MG63 (cell line): Measurements from ENCODE around the gene ADAT2. TPM values are rescaled to one million over a fixed set of nuclear protein-coding genes. Genes with fewer than 3 reads are reported as not detected.

Experiments used
- DNase-seq: peaks from one replicate; pipeline ENCODE4 v3.0.0-alpha.2; 2020
- H3K27me3 ChIP-seq: fragments of 250-450 bp; sonication (Bioruptor Pico); 2 replicates; pipeline ENCODE4 v1.5.1; 2020; ENCODE audit warnings: mild to moderate bottlenecking, moderate library complexity
- H3K36me3 ChIP-seq: fragments of 250-450 bp; sonication (Bioruptor Pico); 2 replicates; pipeline ENCODE4 v1.5.1; 2020; ENCODE audit warnings: mild to moderate bottlenecking, moderate library complexity
- H3K4me3 ChIP-seq: fragments of 250-450 bp; sonication (Bioruptor Pico); 2 replicates; pipeline ENCODE4 v1.5.1; 2020; ENCODE audit warnings: mild to moderate bottlenecking, moderate library complexity
- H3K9me3 ChIP-seq: fragments of 250-450 bp; sonication (Bioruptor Pico); 2 replicates; pipeline ENCODE4 v1.5.1; 2020; ENCODE audit warnings: mild to moderate bottlenecking, moderate library complexity
- total RNA-seq: library from RNA; depleted of rRNA; stranded (reverse); fragments of >200 nt; shearing (Covaris generic); gene quantifications from 2 replicates; pipeline ENCODE4 v1.2.3, GENCODE V29; 2014; ENCODE audit warnings: low replicate concordance

ADAT2 gene
- total RNA-seq, 1 experiment from 2014 or later, result 3.0 TPM

DNA sequence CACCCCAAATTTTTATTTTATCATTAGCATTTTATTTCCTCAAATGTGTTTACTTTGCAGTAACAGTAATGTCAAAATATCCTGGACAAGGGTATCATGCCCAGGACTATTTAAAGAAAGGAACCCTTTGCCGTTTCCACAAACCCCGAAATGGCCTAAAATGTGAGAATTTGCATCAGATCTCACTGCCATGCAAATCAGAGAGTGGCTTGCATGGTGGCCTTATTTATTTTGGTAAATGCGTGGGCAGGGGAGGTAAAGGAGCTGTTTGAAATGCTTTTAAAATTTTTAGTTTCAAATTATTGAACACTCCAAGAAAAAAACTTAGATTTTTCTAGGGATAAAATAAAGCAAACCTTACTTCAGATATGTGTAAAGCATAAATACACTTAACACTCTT lies 43.8 kb downstream of the ADAT2 start:
- H3K27me3 ChIP-seq, result no peaks in the 10 kb centered on the region
- no peaks in the 10 kb centered on the region for H3K9me3 ChIP-seq
- no peak for DNase-seq
- H3K36me3 ChIP-seq, result no peaks in the 10 kb centered on the region
- H3K4me3 ChIP-seq, result no peak overlapping the region

DNA sequence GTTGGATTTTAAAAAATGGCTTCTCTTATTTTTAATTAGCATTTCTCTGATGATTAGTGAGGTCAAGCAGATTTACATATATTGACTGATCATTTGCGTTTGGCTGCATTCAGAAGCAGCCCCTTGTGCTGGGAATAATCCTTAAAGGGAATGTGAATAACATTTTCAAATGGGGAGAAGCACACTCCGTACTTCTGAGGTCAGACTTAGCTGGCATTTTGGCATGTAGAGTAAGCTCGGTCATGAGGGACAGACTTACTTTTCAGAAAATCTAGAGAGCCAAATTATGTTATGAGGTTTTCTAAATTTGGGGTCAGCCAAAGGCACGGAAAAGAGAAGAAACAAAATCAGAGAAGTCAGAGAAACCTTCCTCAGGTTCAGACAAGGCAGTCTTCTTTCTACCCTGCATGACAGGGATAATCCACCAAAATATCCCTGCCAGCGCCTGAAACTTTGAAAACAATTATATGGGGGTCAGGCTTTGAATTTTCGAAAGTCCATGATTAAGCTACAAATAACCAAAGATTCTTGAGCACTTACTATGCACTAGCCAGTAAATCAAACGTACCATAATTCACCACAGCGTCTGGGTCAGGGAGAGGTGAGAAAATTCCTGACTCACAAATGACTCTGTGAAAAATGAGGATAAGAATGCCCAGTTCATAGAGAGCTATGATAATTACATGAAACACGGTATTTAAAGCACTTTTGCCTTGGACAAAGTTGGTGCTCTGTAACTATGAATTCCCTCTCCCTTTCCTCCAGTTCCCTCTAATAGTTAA lies 44.9 kb downstream of the ADAT2 start:
- Histone ChIP-seq H3K36me3 (no peaks in the 10 kb centered on the region), H3K9me3 (no peaks in the 10 kb centered on the region), H3K27me3 (no peaks in the 10 kb centered on the region), H3K4me3 (peak overlapping the region; percentile 2; the same call in 1 of the 2 replicates)
- peak; percentile 59 for DNase-seq

DNA sequence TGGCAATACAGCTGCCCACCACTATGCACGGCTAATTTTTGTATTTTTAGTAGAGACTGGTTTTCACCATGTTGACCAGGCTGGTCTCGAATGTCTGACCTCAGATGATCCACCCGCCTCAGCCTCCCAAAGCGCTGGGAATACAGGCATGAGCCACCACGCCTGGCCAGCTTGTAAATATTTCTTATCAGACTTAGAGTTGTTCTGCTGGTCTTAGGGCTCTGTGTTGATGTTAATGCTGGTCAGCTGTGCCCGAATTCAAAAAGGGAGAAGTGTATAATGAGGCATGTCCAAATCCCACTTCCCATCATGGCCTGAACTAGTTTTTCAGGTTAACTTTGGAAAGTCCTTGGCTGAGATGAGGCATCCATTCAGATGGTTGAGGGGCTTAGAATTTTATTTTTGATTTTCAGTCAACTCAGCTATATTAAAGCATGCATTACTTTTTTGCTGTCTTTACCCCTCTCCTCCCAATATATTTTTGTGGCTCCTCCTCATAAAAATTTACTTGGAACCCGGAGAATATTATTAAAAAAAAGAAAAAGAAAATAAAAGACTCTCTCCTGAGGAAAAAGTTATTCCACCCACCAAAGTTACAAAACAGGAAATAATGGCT lies 47.7 kb downstream of the ADAT2 start:
- no peak for DNase-seq
- Histone ChIP-seq H3K27me3 (no peaks in the 10 kb centered on the region), H3K36me3 (no peaks in the 10 kb centered on the region), H3K9me3 (no peaks in the 10 kb centered on the region), H3K4me3 (no peak overlapping the region)

DNA sequence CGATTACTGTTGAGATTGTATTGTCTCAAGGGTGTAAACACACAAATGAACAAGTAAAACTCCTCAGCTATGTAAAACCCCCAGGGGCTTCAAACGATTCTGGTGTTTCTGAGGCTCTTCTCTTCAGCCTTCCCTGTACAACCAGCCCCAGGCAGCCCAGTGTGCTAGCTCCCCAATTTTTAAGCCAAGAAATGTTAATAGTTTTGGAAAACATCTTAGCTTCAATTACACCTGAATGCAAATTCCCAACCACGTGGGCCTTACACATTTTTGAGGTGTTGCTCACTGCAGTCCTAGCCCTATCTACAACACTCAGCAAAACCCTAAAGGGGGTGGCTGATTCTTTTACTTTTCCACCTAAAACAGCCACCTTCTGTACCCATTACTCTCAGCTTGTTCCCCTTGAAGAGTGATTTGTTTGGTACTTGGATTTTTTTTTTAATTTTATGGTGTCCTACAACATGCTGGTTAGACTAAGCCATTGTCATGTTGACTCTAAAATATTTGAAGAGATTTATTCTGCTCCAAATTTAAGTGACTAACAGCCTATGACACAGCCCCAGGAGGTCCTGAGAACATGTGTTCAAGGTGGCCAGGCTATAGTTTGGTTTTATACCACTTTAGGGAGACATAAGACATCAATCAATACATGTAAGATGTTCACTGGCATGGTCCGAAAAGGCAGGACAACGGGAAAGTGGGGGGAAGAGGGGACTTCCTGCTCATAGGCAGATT lies 48.7 kb downstream of the ADAT2 start:
- Histone ChIP-seq H3K9me3 (no peaks in the 10 kb centered on the region), H3K36me3 (no peaks in the 10 kb centered on the region), H3K4me3 (no peak overlapping the region), H3K27me3 (no peaks in the 10 kb centered on the region)
- no peak for DNase-seq

DNA sequence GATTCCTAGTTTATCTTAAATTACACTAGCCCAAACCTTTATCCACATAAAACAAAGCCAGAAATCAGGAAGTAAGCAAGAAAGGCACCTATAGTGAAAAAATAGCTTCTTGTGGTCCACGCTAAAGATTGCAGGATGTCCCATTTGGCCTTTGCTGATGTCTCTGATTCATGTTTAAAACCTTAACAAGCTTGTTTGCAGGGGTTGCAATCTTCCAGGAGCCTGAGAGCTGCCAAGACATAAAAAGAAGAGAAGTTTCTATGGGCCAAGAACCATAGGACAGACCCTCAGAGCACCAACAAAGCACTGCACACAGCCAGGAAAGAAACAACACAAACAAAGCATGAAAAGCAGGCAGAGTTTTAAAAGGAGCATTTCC lies 49.4 kb downstream of the ADAT2 start:
- no peak for DNase-seq
- H3K4me3 ChIP-seq, result no peak overlapping the region
- H3K36me3 ChIP-seq, result no peaks in the 10 kb centered on the region
- H3K9me3 ChIP-seq, result no peaks in the 10 kb centered on the region
- no peaks in the 10 kb centered on the region for H3K27me3 ChIP-seq

DNA sequence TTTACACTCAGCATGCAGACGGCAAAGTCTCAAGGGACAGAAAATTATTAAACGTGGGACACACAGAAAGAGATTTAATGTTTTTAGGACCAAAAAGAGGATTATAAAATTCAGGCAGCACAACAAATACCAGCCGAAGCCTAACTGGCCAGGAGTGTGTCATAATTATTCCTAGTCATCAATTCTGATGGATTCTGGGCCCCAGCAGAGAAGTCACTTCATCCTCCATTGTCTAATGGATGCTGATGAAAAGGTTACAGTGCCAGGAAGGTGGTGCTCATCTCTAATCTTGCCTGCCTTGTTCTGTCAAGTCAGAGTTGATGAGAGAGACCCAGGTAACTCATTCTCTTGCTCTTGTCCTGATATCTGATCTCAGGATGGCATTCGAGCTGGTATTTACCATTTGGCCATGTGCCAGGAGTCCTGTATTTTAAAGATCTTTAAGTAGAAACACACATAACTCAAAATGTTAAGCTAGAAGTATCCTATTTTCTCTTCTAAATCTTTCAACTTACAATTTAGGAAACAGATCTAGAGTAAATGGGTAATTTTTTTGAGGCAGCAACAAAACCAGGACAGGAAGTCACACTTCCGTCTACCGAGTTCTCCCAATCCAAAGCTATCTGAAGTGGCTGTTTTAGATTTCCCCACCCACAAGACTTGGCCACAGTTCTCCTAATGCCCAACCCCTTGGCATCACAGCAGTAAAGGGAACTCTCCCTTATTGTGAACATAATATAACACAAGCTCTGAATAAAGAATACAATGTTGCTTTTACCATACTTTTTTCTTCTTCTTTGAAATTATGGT lies 50.0 kb downstream of the ADAT2 start:
- DNase-seq, result no peak
- no peak overlapping the region for H3K4me3 ChIP-seq
- H3K9me3 ChIP-seq, result no peaks in the 10 kb centered on the region
- H3K36me3 ChIP-seq, result no peaks in the 10 kb centered on the region
- H3K27me3 ChIP-seq, result no peaks in the 10 kb centered on the region

DNA sequence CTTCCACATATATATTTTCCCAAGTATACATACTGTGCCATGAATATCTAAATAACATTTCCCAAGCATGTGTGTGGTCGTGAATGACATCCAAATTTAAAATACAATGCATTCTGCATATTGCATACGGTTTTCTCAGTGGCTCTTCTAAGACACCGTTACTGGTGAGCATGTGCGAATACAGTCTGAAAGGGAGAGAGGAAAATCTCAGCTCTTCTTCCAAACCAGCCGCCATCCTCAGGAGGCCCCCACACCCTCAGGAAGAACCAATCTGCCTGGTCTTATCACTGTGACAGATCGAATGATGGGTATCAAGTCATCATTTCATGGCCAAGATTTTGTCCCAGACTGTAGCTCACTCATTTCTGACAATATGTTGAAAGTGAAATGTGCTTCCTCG lies 50.7 kb downstream of the ADAT2 start:
- DNase-seq, result no peak
- Histone ChIP-seq H3K27me3 (no peaks in the 10 kb centered on the region), H3K36me3 (no peaks in the 10 kb centered on the region), H3K9me3 (no peaks in the 10 kb centered on the region), H3K4me3 (no peak overlapping the region)

DNA sequence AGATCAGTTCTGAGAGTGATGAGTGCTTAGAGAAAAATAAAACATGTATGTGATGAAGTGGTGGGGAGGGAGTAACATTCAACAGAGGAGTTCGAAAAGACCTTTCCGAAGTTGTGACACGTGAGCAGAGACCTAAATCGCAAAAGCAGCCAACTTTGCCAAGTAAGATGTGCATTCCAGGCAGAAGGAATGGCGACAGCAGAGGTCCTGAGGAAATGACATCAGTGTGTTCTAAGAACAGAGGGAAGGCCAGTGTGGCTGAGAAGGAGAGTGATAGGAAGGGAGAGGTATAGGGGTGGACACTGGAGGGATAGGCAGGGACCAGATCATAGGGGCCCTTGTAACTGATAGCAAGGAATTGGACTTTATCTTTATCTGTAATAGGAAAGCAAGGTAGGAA lies 51.3 kb downstream of the ADAT2 start:
- H3K4me3 ChIP-seq, result no peak overlapping the region
- H3K9me3 ChIP-seq, result no peaks in the 10 kb centered on the region
- no peaks in the 10 kb centered on the region for H3K27me3 ChIP-seq
- no peaks in the 10 kb centered on the region for H3K36me3 ChIP-seq
- DNase-seq, result no peak

DNA sequence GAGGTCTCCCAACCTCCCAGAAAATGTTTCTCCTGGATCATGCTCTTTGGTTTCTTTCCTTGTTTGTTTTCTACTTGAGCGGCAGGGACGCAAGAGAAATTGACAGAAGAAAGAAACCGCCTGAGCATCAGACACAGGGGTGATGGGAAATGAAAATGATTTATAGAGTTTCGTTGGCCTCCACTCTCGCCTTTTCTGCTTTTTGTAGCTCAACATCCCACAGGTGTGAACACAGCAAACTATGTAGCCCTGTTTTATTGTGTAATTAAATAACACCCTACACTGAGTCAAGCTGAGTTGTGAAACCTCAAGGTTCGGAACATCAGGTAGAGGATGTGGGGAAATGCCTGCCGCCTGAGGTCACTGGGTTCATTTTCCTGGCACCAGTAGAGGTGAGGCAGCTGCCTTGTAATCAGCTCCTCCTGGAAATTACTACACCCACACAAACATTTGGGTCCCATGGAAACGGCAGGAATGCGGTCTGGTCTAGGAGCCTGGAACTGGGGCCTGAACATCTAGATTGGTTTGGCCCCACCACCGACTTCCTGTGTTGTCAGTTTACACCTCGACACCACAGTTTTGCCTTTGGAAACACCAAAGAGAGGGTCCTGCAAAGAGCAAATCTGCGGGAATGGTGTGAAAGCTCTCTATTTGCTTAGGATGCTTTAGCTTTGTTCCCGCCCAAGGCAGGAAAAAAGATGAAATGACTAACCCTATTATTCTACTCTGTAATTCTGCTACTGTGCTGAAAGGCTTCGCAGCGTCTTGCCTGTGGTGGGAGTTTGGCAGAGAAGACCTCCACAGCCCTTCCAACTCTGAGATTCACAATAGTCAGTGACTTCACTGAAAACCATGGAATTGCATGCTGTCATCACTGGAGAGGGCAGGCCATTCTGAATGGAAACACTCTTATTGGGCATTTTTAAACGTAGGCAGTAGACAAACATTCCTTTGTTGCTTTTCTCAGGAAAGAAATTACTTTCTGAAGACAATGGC lies 53.0 kb downstream of the ADAT2 start:
- Histone ChIP-seq H3K4me3 (no peak overlapping the region), H3K9me3 (no peaks in the 10 kb centered on the region), H3K27me3 (no peaks in the 10 kb centered on the region), H3K36me3 (no peaks in the 10 kb centered on the region)
- DNase-seq, result peak; percentile 87

DNA sequence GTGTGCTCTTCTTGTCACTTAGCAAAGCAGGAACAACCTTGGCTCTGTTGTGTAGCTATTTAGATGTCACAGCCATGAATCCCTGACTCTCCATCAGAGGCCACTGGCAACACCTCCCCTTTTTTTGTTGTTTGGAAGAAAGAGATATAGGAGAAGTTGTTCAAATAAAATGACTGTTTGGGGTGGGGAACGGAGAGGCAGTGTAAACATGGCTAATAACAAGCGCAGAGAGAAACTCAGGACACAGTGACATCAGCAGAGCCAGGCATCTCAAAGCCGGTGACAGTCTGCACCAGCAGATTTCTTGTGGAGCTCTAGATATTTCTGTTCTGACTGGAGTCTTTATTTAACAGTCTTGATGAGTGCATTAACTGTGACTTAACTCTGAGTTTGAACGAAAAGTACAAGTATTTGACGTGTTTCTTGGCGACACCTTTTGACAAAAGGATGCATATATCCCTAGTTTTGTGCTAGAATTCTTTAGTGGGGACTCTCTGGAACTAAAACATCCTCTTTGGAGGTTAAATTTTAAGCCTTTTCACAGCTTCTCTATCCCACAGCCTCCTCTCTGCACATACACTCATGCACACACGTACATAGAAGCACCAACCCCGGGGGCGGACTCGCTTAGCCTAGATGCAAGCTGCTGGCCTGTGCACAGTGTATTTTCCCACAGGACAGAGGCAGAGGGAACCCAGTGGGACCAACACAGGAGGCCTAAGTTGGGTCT lies 53.8 kb downstream of the ADAT2 start:
- Histone ChIP-seq H3K27me3 (no peaks in the 10 kb centered on the region), H3K9me3 (no peaks in the 10 kb centered on the region), H3K4me3 (no peak overlapping the region), H3K36me3 (no peaks in the 10 kb centered on the region)
- no peak for DNase-seq

DNA sequence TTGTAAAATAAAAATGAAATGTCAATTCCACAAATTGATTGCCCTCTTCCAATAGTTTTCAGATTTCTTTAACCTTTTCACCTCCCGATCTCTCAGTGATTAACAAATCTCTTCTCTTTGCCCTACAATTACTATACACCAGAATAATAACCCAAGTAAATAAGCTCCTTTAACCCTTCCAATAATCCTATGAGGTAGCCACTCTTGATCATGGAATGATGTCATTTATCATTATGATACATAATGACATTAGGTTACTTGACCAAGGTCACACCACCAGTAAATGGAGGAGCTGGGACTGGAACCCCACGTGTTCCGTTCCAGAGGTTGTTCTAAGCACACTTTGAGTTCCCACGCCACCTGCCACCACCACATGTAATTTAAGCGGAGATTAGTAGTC lies 54.8 kb downstream of the ADAT2 start:
- DNase-seq, result no peak
- Histone ChIP-seq H3K27me3 (no peaks in the 10 kb centered on the region), H3K4me3 (no peak overlapping the region), H3K9me3 (no peaks in the 10 kb centered on the region), H3K36me3 (no peaks in the 10 kb centered on the region)

DNA sequence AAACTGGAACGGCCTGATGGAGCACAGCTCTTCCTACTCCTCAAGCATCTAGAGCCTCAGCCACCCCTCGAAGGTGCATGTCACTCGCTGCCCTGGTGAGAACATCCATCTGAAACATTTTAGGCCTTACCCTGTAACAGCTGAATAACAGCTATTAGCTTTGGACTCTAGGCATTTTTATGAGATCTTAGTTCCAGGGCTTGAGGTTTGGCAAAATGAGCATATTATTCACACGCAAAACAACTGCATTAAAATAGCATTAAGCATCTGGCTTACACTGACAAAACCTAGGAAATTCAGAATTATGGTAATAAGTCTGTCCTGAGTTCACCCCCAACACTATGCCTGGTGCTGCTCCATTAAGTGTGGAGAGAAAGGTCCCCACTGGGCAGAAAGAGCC lies 56.1 kb downstream of the ADAT2 start:
- peak; percentile 29 for DNase-seq
- Histone ChIP-seq H3K4me3 (no peak overlapping the region), H3K9me3 (no peaks in the 10 kb centered on the region), H3K36me3 (no peaks in the 10 kb centered on the region), H3K27me3 (no peaks in the 10 kb centered on the region)

DNA sequence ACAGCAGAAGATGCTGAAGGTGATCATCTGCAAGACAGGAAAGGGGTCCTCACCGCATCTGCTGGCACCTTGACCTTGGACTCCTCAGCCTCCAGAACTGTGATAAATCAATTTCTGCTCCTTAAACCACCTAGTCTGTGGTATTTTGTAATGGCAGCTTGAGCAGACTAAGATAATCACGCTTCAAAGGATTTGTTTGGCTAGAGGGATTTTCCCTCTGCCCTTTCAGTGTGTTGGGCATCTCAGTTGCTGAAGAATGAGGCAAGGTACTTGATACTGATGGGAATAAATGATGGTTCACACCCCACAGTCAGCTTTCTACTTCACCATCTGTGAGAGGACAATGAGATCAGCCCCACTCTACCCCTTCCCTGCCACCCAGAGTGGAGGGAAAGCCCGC lies 60.2 kb downstream of the ADAT2 start:
- Histone ChIP-seq H3K9me3 (no peaks in the 10 kb centered on the region), H3K27me3 (no peaks in the 10 kb centered on the region), H3K4me3 (no peak overlapping the region), H3K36me3 (no peaks in the 10 kb centered on the region)
- DNase-seq, result no peak

DNA sequence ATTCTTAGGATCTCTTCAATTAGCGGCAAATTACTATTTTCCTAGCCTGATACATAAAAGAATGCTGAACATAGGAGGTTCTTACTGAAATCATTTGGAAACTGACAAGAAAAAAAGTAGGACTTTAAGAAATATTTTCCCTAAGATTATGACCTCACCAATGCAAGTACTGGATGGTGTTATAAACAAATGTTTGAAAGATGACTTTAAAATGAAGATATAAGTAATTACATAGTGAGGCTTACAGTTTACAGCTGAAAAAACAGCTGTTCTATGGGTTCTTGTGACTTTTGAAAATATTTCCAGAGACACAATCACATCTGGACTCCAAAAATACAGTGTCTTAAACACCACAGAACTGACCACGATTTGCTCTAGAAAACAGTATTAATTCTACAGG lies 64.9 kb downstream of the ADAT2 start:
- DNase-seq, result no peak
- Histone ChIP-seq H3K4me3 (no peak overlapping the region), H3K36me3 (no peaks in the 10 kb centered on the region), H3K9me3 (no peaks in the 10 kb centered on the region), H3K27me3 (no peaks in the 10 kb centered on the region)

DNA sequence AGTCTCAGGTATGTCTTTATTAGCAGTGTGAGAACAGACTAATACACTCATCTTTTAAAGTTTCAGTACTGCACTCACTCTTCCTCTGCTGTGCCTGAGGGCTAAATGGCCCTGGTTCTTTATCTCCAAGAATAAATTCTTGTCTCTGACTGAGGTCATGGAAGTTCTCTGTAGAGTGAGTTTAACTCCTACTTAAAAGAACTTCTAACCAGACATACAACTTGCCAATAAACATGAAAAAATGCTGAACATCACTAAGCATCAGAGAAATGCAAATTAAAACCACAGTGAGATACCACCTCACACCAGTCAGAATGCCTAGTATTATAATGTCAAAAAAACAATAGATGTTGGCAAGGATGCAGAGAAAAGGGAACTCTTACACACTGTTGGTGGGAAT lies 73.6 kb downstream of the ADAT2 start:
- Histone ChIP-seq H3K4me3 (no peak overlapping the region), H3K27me3 (no peaks in the 10 kb centered on the region), H3K9me3 (no peaks in the 10 kb centered on the region), H3K36me3 (no peaks in the 10 kb centered on the region)
- no peak for DNase-seq
